Measurements from ENCODE around the gene SLC44A1.

DNA sequence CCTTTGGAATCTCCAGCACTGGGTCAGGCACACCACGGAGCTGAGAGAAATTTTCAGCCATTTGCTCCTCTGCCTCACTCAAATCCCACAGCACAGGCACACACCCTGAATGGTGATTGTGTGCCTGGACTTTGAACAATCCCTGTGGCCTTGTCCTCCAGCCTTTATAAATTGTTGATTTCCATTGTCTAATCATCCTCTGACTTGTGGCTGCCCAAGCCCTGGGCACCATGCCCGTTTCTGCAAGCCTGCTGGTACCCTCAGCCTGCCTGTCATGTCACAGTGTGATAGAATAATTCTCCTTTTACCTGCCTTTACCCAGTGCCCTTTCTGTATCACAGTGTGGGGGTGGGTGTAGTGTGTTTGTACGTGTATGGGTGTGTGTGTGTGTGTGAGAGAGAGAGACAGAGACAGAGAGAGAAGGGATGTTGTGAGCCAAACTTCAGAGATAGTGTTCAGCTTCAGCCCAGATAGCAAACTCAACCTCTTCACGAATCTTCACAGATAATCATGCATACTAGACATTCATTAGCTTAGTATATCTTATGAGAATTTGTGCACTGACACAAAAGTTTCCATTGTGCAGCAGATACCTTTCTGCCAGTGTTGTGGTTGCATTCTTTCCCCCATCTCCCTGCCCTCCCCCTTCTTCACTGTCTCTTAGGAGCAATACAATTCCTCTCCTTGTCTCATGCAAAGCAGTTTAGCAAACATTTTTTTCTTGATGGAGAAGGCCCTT, 27.8 kb upstream of the SLC44A1 start:
- TF ChIP-seq YY1 (IDR thresholded peaks at IDR 0.05; ENCODE audit: insufficient read depth, insufficient read length) (no peak), ZNF274 (IDR thresholded peaks at IDR 0.05; ENCODE audit: low read depth, low read length) (no peak)
